Natural killer cell treated with Interleukin-12 subunit alpha and Interleukin-12 subunit beta and Interleukin-15 and Interleukin-18, amount 100 ng/mL, for 72 hours (primary cell): ENCODE data around the gene ERP27. TPM values are rescaled to one million over a fixed set of nuclear protein-coding genes. Genes with fewer than 3 reads are reported as not detected.
A peak's percentile ranks its signal among the peaks of the same experiment; 100 is the strongest.

Source experiments
- ATAC-seq, 2 donors: fragments of 150-1000 bp; cut with Tn5 transposase in 1 of 2; sonication (Bioruptor Pico), chemical (Tn5 transposase) in 1 of 2; 2 replicates each; pipeline ENCODE4 v1.10.0; 2021
- DNase-seq: peaks from one replicate; pipeline ENCODE4 v3.0.0; 2022; ENCODE audit warnings: low spot score
- H3K27ac Mint-ChIP-seq, 2 donors: 1 replicate in 1 of 2; 2 replicates in 1 of 2; pipeline ENCODE4 v1.8.0; 2022; ENCODE audit warnings: mixed read lengths in 2 of 2, mild to moderate bottlenecking in 1 of 2, moderate library complexity in 1 of 2
- H3K27me3 Mint-ChIP-seq, 2 donors: 1 replicate in 1 of 2; 2 replicates in 1 of 2; pipeline ENCODE4 v1.8.0; 2022; ENCODE audit warnings: mixed read lengths in 2 of 2
- H3K36me3 Mint-ChIP-seq: one replicate; pipeline ENCODE4 v1.8.0; 2022; ENCODE audit warnings: mixed read lengths
- H3K4me1 Mint-ChIP-seq, 2 donors: 1 replicate in 1 of 2; 2 replicates in 1 of 2; pipeline ENCODE4 v1.8.0; 2022; ENCODE audit warnings: low read depth in 2 of 2, mixed read lengths in 2 of 2, mild to moderate bottlenecking in 1 of 2
- H3K4me3 Mint-ChIP-seq: one replicate; pipeline ENCODE4 v1.8.0; 2022; ENCODE audit warnings: mixed read lengths
- H3K9me3 Mint-ChIP-seq: 2 replicates; pipeline ENCODE4 v1.8.0; 2022; ENCODE audit warnings: mixed read lengths
- total RNA-seq, 2 donors: library from RNA; stranded (reverse); gene quantifications; one replicate each; pipeline ENCODE4 v1.2.3, GENCODE V29; 2022

Gene ERP27
- total RNA-seq, 2 donors from 2014 or later = 3.2 to 3.7 TPM

- Mint-ChIP-seq H3K9me3 (no peaks in the 10 kb centered on the region), H3K4me3 (no peak overlapping the region), H3K36me3 (no peaks in the 10 kb centered on the region), H3K4me1 (peaks cover 0 to 5% of the 10 kb centered on the region in 2 donors), H3K27ac (no peak overlapping the region), H3K27me3 (no peaks in the 10 kb centered on the region)
- DNase-seq (no peak), ATAC-seq (no peak)
These were observed 37.7 kb downstream of the ERP27 start for GRCh38 chr12:14900521-14901227.

GRCh38 chr12:14896521-14897169 lies 41.7 kb downstream of the ERP27 start:
- Mint-ChIP-seq H3K9me3 (no peaks in the 10 kb centered on the region), H3K36me3 (no peaks in the 10 kb centered on the region), H3K27ac (no peak overlapping the region), H3K4me3 (no peak overlapping the region), H3K27me3 (peaks cover 0 to under 1% of the 10 kb centered on the region in 2 donors), H3K4me1 (no peaks in the 10 kb centered on the region)
- no peak for DNase-seq
- ATAC-seq = no peak

- ATAC-seq = no peak
These were observed 44.7 kb downstream of the ERP27 start for GRCh38 chr12:14893506-14894250.

GRCh38 chr12:14892726-14893505 lies 45.4 kb downstream of the ERP27 start:
- ATAC-seq = no peak
- H3K4me1 Mint-ChIP-seq = no peaks in the 10 kb centered on the region
- H3K27me3 Mint-ChIP-seq = peaks cover 4 to 15% of the 10 kb centered on the region in 2 donors
- H3K36me3 Mint-ChIP-seq = no peaks in the 10 kb centered on the region
- no peak overlapping the region for H3K4me3 Mint-ChIP-seq
- H3K9me3 Mint-ChIP-seq = no peaks in the 10 kb centered on the region
- H3K27ac Mint-ChIP-seq = no peak overlapping the region
- no peak for DNase-seq

More at GRCh38 chr12:14893506-14894250, 44.7 kb downstream of the ERP27 start:
- H3K27me3 Mint-ChIP-seq = peaks cover 0 to 8% of the 10 kb centered on the region in 2 donors
- no peaks in the 10 kb centered on the region for H3K4me1 Mint-ChIP-seq
- no peak overlapping the region for H3K27ac Mint-ChIP-seq
- H3K4me3 Mint-ChIP-seq = no peak overlapping the region
- no peaks in the 10 kb centered on the region for H3K36me3 Mint-ChIP-seq
- no peaks in the 10 kb centered on the region for H3K9me3 Mint-ChIP-seq
- DNase-seq = no peak

- DNase-seq (no peak), ATAC-seq (no peak)
- Mint-ChIP-seq H3K4me3 (no peak overlapping the region), H3K36me3 (no peaks in the 10 kb centered on the region), H3K27me3 (peaks cover 17 to 33% of the 10 kb centered on the region in 2 donors), H3K4me1 (peaks cover 9% of the 10 kb centered on the region in 2 donors), H3K27ac (no peak overlapping the region), H3K9me3 (no peaks in the 10 kb centered on the region)
These were observed 47.6 kb downstream of the ERP27 start for GRCh38 chr12:14890701-14891100.

- Mint-ChIP-seq H3K36me3 (no peaks in the 10 kb centered on the region), H3K27me3 (peaks cover 26 to 36% of the 10 kb centered on the region in 2 donors), H3K27ac (no peak overlapping the region), H3K4me3 (no peak overlapping the region), H3K4me1 (peaks cover 21 to 24% of the 10 kb centered on the region in 2 donors), H3K9me3 (no peaks in the 10 kb centered on the region)
- DNase-seq (no peak), ATAC-seq (no peak)
These were observed 52.1 kb downstream of the ERP27 start for GRCh38 chr12:14886271-14886670.

GRCh38 chr12:14885718-14886221 lies 52.6 kb downstream of the ERP27 start, which contains the start of gene MGP:
TSS of gene MGP (minus strand) at chr12:14885854. CDS start at chr12:14885791, 63 bp downstream.
- Mint-ChIP-seq H3K4me1 (peaks cover 21 to 24% of the 10 kb centered on the region in 2 donors), H3K27me3 (peaks cover 26 to 32% of the 10 kb centered on the region in 2 donors), H3K4me3 (peak within 1 kb of the TSS; percentile 64), H3K36me3 (no peaks in the 10 kb centered on the region), H3K27ac (no peak within 1 kb of the TSS), H3K9me3 (no peaks in the 10 kb centered on the region)
- ATAC-seq (peak; percentile 46 to 48), DNase-seq (no peak)

- Mint-ChIP-seq H3K4me3 (peak overlapping the region; percentile 64), H3K27ac (no peak overlapping the region), H3K4me1 (peaks cover 21 to 24% of the 10 kb centered on the region in 2 donors), H3K9me3 (no peaks in the 10 kb centered on the region), H3K36me3 (no peaks in the 10 kb centered on the region), H3K27me3 (peaks cover 26 to 32% of the 10 kb centered on the region in 2 donors)
- ATAC-seq (peak; percentile 81 to 82), DNase-seq (peak; percentile 63)
These were observed 53.9 kb downstream of the ERP27 start for GRCh38 chr12:14884458-14884878.

GRCh38 chr12:14883686-14884085 lies 54.7 kb downstream of the ERP27 start:
- H3K36me3 Mint-ChIP-seq = no peaks in the 10 kb centered on the region
- no peak overlapping the region for H3K4me3 Mint-ChIP-seq
- ATAC-seq (no peak), DNase-seq (no peak)
- H3K4me1 Mint-ChIP-seq = peaks cover 21 to 24% of the 10 kb centered on the region in 2 donors
- H3K9me3 Mint-ChIP-seq = no peaks in the 10 kb centered on the region
- no peak overlapping the region for H3K27ac Mint-ChIP-seq
- peaks cover 26 to 32% of the 10 kb centered on the region in 2 donors for H3K27me3 Mint-ChIP-seq

- Mint-ChIP-seq H3K36me3 (no peaks in the 10 kb centered on the region), H3K27ac (no peak overlapping the region), H3K27me3 (peaks cover 9 to 10% of the 10 kb centered on the region in 2 donors), H3K9me3 (no peaks in the 10 kb centered on the region), H3K4me1 (peaks cover 15 to 17% of the 10 kb centered on the region in 2 donors), H3K4me3 (no peak overlapping the region)
- DNase-seq (no peak), ATAC-seq (no peak)
These were observed 57.4 kb downstream of the ERP27 start for GRCh38 chr12:14880890-14881453.

GRCh38 chr12:14879222-14879933 lies 59.0 kb downstream of the ERP27 start:
- Mint-ChIP-seq H3K27ac (no peak overlapping the region), H3K9me3 (no peaks in the 10 kb centered on the region), H3K4me3 (no peak overlapping the region), H3K27me3 (peaks cover 0 to 2% of the 10 kb centered on the region in 2 donors), H3K36me3 (no peaks in the 10 kb centered on the region), H3K4me1 (peaks cover 2 to 3% of the 10 kb centered on the region in 2 donors)
- DNase-seq (no peak), ATAC-seq (no peak)

GRCh38 chr12:14878488-14878887 lies 59.8 kb downstream of the ERP27 start:
- DNase-seq (no peak), ATAC-seq (no peak)
- Mint-ChIP-seq H3K27me3 (peaks cover 0 to 2% of the 10 kb centered on the region in 2 donors), H3K4me3 (no peak overlapping the region), H3K4me1 (no peaks in the 10 kb centered on the region), H3K36me3 (no peaks in the 10 kb centered on the region), H3K9me3 (no peaks in the 10 kb centered on the region), H3K27ac (no peak overlapping the region)
